KMS-11 (cell line): ENCODE measurements around the gene GALNT10.

Experiments used
- H2AFZ ChIP-seq: fragments of 200-600 bp; sonication (generic); 2 replicates; pipeline ENCODE4 v1.6.1; 2016; ENCODE audit warnings: antibody characterized with exemption, mixed run types, low read depth
- H3K27ac ChIP-seq: fragments of 200-600 bp; sonication (generic); 2 replicates; pipeline ENCODE4 v1.6.1; 2016; ENCODE audit warnings: mild to moderate bottlenecking, mixed run types
- H3K27me3 ChIP-seq: fragments of 200-600 bp; sonication (generic); 2 replicates; pipeline ENCODE4 v1.6.1; 2017; ENCODE audit warnings: mild to moderate bottlenecking, low read depth, mixed run types, moderate library complexity; ENCODE audit not compliant: insufficient read depth
- H3K36me3 ChIP-seq: fragments of 200-600 bp; sonication (generic); 2 replicates; pipeline ENCODE4 v1.6.1; 2017; ENCODE audit warnings: mild to moderate bottlenecking, mixed run types; ENCODE audit not compliant: insufficient read depth
- H3K4me1 ChIP-seq: fragments of 200-600 bp; sonication (generic); 2 replicates; pipeline ENCODE4 v1.6.1; 2016; ENCODE audit warnings: mild to moderate bottlenecking, low read depth, mixed run types; ENCODE audit not compliant: poor library complexity, severe bottlenecking
- H3K4me2 ChIP-seq: fragments of 200-600 bp; sonication (generic); 2 replicates; pipeline ENCODE4 v1.7.0; 2016; ENCODE audit warnings: mild to moderate bottlenecking, mixed run types
- H3K4me3 ChIP-seq: fragments of 200-600 bp; sonication (generic); IDR thresholded peaks from 2 replicates; pipeline ENCODE4 v1.6.1; 2017; ENCODE audit warnings: low read depth, low read length, mixed read lengths; ENCODE audit not compliant: insufficient read depth
- H3K79me2 ChIP-seq: fragments of 200-600 bp; sonication (generic); 2 replicates; pipeline ENCODE4 v1.6.1; 2016; ENCODE audit warnings: low read depth, mixed run types; ENCODE audit not compliant: insufficient read depth
- H3K9ac ChIP-seq: fragments of 200-600 bp; sonication (generic); 2 replicates; pipeline ENCODE4 v1.6.1; 2016; ENCODE audit warnings: mild to moderate bottlenecking, mixed run types
- H4K20me1 ChIP-seq: fragments of 200-600 bp; sonication (generic); 2 replicates; pipeline ENCODE4 v1.6.1; 2016; ENCODE audit warnings: mild to moderate bottlenecking, mixed run types; ENCODE audit not compliant: insufficient read depth
- TF ChIP-seq, protein P1 (sequence below): fragments of 200-600 bp; sonication (generic); conservative IDR thresholded peaks from 2 replicates; pipeline ENCODE4 v1.6.1; 2017; ENCODE audit warnings: low read depth, mild to moderate bottlenecking, antibody characterized with exemption, low read length, moderate library complexity, mixed read lengths

The GALNT10 gene

DNA sequence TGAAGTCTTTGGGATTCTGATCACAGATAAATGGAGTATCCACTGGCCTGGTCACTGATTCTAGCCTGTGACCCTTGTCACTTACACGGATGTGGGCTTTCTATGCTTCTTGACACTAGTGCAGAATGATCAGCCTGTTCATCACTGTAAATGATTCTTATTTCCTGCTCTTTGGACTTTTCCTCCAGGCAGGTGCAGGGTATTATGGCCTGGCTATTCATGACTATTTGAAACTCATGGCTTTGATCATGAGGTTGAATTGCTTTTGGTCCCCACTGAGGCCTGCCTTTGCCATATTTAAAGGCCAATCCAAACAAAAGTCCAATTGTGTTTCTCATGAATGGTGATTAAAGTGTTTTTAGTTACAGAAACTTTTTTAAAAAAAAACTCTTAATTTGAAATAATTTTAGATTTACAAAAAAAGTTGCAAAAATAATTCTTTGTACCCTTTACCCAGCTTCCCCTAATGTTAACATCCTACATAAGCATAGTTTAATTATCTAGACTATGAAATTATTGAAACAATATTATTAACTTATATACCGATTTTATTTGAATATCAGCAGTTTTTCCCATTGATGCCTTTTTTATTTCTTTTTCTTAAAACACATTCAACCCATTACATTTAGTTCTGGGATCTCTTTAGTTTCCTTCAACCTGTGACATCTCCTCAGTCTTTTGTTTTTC is 68.1 kb downstream of the GALNT10 start:
- H3K4me2 ChIP-seq, result no peak overlapping the region
- H3K9ac ChIP-seq, result no peak overlapping the region
- no peak overlapping the region for H2AFZ ChIP-seq
- TF ChIP-seq, protein P1, sequence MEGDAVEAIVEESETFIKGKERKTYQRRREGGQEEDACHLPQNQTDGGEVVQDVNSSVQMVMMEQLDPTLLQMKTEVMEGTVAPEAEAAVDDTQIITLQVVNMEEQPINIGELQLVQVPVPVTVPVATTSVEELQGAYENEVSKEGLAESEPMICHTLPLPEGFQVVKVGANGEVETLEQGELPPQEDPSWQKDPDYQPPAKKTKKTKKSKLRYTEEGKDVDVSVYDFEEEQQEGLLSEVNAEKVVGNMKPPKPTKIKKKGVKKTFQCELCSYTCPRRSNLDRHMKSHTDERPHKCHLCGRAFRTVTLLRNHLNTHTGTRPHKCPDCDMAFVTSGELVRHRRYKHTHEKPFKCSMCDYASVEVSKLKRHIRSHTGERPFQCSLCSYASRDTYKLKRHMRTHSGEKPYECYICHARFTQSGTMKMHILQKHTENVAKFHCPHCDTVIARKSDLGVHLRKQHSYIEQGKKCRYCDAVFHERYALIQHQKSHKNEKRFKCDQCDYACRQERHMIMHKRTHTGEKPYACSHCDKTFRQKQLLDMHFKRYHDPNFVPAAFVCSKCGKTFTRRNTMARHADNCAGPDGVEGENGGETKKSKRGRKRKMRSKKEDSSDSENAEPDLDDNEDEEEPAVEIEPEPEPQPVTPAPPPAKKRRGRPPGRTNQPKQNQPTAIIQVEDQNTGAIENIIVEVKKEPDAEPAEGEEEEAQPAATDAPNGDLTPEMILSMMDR, result no peak
- no peaks in the 10 kb centered on the region for H3K27me3 ChIP-seq
- H3K4me1 ChIP-seq, result no peaks in the 10 kb centered on the region
- H3K36me3 ChIP-seq, result no peaks in the 10 kb centered on the region
- H3K4me3 ChIP-seq, result no peak overlapping the region
- H3K27ac ChIP-seq, result no peak overlapping the region
- no peaks in the 10 kb centered on the region for H3K79me2 ChIP-seq
- no peaks in the 10 kb centered on the region for H4K20me1 ChIP-seq

DNA sequence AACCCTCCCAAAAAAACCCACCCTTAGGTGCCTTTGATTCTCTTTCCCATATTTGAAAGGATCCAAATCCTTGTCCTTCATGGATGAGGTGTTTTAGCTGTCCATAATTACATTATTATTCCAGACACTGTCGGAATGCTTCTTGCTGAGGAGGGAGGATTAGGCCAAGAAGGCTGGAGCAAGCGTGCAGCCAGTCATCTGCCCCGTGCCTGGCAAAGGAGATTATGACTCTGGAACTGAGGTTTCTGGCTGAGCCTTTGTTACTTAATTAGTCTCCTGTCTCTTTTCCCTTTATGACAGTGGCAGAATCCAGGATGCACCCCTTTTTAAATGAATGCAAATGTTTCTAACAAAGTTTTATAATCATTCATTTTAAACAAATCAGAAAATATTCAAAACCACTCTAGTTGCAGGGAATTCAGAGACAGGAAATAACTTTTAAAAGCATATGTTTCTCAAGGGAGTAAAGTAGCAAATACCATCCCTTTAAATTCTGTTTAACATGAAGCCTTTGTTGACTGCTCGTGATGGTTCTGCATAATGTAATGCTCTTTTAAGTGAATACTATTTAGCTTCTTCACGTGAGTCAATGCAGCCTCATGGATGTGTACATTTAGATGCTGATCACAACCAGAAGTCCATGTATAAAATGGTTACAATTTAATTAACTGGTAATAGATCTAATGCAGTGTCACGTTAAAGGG is 69.8 kb downstream of the GALNT10 start:
- Histone ChIP-seq H4K20me1 (no peaks in the 10 kb centered on the region), H3K36me3 (no peaks in the 10 kb centered on the region), H3K4me2 (no peak overlapping the region), H3K4me1 (no peaks in the 10 kb centered on the region), H3K4me3 (no peak overlapping the region), H3K9ac (no peak overlapping the region), H3K27ac (no peak overlapping the region), H2AFZ (no peak overlapping the region), H3K79me2 (no peaks in the 10 kb centered on the region), H3K27me3 (no peaks in the 10 kb centered on the region)
- TF ChIP-seq, protein P1, result no peak

DNA sequence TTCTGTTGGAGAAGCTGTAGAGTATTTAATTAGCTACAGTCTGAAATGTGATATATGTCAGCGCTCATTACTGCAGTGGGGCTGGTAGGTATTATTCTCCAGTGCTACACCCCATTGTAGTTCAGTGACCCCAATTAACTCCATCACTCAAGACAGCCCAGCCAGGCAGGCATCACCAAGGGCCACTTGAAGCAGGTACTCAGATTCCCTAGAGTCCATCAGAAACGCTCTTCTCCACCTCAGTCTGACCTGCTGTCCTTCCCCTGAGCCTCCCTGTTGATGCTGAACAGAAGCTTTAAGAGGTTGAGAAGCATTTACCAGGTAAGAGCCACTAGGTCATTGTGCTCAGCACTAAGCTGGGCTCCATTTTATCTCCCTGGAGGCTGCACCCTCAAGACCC is 71.8 kb downstream of the GALNT10 start:
- H3K4me1 ChIP-seq, result peaks cover 6% of the 10 kb centered on the region
- H3K27me3 ChIP-seq, result no peaks in the 10 kb centered on the region
- TF ChIP-seq, protein P1, result no peak

DNA sequence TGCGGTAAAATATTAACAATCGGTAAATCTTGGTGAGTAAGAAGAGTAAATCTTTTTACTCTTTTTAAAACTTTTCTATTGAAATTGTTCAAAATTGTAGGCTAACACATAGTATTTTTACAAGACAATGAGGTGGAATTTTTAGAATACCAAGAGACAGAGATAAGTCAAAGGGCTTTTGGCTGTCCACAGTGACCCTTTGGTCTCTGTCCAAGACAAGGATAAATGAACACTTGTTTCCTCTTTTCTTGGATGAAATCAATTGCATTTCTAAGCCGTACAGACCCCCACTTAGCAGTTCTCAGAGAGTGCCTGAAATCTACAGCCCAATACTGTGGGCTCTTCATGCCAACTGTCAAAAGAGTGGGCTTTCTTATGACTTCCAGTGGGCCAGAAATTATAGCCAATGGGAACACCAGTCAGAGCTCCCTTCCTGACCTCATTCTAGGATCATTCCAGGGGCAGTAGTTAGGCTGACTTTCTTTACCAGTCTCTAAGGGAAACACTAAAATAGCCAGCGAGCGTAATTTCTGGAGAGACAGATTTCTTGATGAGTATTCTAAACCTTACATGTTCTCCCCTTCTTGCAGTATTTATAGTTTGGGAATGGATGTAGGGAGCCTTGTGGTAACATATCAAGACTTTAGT is 74.1 kb downstream of the GALNT10 start:
- Histone ChIP-seq H3K36me3 (no peaks in the 10 kb centered on the region), H3K79me2 (no peaks in the 10 kb centered on the region), H3K27ac (no peak overlapping the region), H3K27me3 (no peaks in the 10 kb centered on the region), H2AFZ (no peak overlapping the region), H4K20me1 (no peaks in the 10 kb centered on the region), H3K4me2 (no peak overlapping the region), H3K9ac (no peak overlapping the region), H3K4me3 (no peak overlapping the region), H3K4me1 (peaks cover 12% of the 10 kb centered on the region)
- TF ChIP-seq, protein P1, result no peak

More for the DNA sequence above, 71.8 kb downstream of the GALNT10 start:
- H3K36me3 ChIP-seq, result no peaks in the 10 kb centered on the region
- no peak overlapping the region for H3K4me2 ChIP-seq
- no peak overlapping the region for H3K4me3 ChIP-seq
- H3K27ac ChIP-seq, result no peak overlapping the region
- H4K20me1 ChIP-seq, result no peaks in the 10 kb centered on the region
- H3K79me2 ChIP-seq, result no peaks in the 10 kb centered on the region
- no peak overlapping the region for H2AFZ ChIP-seq
- H3K9ac ChIP-seq, result no peak overlapping the region
